ENCODE measurements around the gene ZDHHC19. TPM values are rescaled to one million over a fixed set of nuclear protein-coding genes. Genes with fewer than 3 reads are reported as not detected.
"Not testable (repeated sequence)": the region's sequence is repeated elsewhere in the genome, so short reads cannot be mapped to it uniquely, and the experiment has no call there.

Gene ZDHHC19
- not detected in 2 replicates for total RNA-seq (2014; rRNA removed; shearing (Covaris generic))

GRCh38 chr3:196210673-196211556, at the start of gene ZDHHC19:
TSS of gene ZDHHC19 (minus strand) at chr3:196211400. CDS start at chr3:196211315, 85 bp downstream.
- no peak for DNase-seq (ENCODE audit: low spot score)

DNA sequence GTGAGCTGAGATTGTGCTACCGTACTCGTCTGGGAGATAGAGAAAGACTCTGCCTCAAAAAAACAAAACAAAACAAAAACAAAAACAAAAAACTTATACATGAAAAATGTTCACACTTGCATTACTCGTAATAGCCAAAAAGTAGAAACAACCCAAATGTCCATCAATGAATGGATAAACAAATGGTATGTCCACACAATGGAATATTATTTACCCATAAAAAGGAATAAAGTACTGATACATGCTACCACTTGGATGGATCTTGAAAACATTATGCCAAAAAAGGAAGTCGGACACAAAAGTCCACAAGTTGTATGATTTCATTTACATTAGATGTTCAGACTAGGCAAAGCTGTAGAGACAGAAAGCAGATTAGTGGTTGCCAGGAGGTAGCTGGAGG, 49.6 kb upstream of the ZDHHC19 start:
- DNase-seq (ENCODE audit: low spot score) = no peak

GRCh38 chr3:196255776-196256175, 44.6 kb upstream of the ZDHHC19 start:
- no peak for DNase-seq (ENCODE audit: low spot score)

GRCh38 chr3:196254376-196255283, 43.4 kb upstream of the ZDHHC19 start:
- DNase-seq (ENCODE audit: low spot score) = no peak

GRCh38 chr3:196251918-196252317, 40.7 kb upstream of the ZDHHC19 start:
- DNase-seq (ENCODE audit: low spot score) = no peak

DNA sequence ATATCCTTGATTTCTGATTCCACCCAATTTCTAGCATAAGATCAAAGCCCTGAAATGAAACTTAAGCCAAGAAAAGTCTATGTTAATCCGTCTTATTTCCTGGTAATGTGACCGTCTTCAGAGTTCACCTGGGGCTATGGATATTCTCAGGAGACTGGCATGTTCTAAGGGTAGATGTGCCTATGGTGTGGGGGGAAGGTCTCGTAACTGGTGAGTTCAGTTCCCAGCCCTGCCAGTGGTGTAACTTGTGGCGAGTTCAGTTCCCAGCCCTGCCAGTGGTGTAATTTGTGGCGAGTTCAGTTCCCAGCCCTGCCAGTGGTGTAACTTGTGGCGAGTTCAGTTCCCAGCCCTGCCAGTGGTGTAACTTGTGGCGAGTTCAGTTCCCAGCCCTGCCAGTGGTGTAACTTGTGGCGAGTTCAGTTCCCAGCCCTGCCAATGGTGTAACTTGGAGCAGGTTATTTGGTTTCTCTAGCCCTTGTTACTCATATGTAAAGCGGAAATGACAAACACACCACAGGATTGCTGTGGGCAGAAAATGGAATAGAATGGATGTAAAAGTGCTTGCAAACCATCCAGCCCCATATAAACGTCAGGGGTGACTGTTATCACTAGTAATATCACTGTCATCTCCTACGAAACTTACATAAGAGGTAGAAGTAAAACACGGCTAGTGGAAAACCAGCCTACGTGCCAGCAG, 35.6 kb upstream of the ZDHHC19 start:
- DNase-seq (ENCODE audit: low spot score) = peak; percentile 85

- not testable (repeated sequence) for DNase-seq (ENCODE audit: low spot score)
Measured at GRCh38 chr3:196244166-196244565, 33.0 kb upstream of the ZDHHC19 start.

DNA sequence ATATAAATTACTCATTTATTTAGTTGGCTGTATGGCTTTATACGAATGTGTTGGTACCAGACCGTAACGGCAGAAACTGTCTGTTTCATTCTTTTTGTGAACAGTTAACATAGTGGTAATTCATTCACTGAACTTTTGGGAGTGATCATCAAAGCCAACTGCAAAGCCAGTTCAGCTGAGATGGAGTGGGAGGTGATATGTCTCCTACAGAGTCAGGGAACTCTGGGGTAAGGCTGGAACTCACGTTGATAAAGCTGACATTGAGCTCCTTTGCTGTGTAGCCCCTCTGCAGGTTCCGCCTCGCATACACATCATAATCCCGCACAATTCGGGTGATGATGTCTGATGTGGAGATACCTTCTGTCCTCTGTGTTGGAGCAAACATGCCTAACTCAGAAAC, 30.5 kb upstream of the ZDHHC19 start:
- DNase-seq (ENCODE audit: low spot score) = no peak

- DNase-seq (ENCODE audit: low spot score) = no peak
Measured at GRCh38 chr3:196240424-196240823, 29.2 kb upstream of the ZDHHC19 start.

- DNase-seq (ENCODE audit: low spot score) = no peak
Measured at GRCh38 chr3:196238612-196239560, 27.7 kb upstream of the ZDHHC19 start.

- no peak for DNase-seq (ENCODE audit: low spot score)
Measured at GRCh38 chr3:196237203-196237602, 26.0 kb upstream of the ZDHHC19 start.

DNA sequence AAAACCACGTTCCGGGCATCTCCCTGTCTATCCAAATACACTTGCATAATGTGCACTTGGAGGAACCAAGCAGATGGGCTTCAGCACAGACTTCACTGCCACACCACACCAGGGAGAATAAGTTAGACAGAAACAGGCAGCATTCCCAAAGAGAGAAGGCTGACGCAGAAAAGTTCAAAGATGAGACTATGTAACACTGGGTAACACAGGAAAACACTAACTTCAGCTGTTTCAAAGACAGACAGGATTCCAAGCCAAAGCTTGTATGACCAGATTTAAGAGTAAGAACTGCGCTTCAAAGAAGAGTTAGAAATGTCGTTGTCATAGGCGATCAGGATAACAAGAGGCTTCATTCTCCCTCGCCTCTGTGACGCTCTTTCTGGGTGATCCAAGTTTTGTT, 25.0 kb upstream of the ZDHHC19 start:
- no peak for DNase-seq (ENCODE audit: low spot score)

DNA sequence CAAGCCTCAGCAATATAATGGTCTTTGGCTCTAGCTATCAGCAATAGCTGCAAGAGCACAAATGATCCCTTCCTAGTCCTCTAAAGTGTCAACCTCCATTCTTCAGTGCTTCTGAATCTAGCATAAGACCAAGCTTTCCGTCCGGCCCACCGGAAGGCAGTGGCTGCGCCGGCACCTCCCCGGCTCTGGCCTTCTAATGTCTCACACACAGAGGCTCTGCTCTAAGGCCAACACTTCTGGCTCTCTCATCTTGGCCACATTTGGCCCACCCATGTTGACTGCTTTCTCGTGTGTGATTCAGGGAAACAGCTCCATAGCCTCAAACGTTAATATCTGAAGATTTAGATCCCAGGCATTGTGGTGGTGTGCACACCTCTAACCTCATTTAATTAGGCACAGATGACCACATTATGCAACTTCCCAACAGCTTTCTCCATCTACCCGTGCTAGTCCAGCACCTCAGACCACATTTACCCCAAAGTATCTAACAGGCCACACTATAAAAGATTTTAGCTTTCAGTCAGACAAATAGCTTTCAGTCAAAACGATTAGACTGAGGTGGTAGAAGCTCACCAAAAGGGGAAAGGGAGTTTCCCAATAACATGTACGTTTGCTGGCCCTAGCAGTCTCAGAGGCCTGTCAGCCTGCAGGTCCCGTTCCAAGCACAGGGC, 24.4 kb upstream of the ZDHHC19 start:
- DNase-seq (ENCODE audit: low spot score) = no peak

DNA sequence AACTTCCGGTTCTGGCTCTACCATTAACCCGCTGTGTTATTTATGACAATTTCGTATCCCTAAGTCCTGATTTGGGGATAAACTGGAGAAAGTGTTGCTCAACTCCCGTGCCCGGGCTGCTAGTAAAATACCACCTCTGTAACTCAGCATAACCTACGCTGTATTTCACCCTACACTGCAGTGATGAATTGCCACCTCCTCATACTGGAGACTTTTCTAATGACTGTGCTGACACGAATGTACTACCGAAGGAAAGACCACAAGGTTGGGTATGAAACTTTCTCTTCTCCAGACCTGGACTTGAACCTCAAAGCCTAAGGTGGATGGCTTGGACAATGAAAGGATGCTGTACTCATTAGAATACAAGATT, 21.7 kb upstream of the ZDHHC19 start:
- no peak for DNase-seq (ENCODE audit: low spot score)

- no peak for DNase-seq (ENCODE audit: low spot score)
Measured at GRCh38 chr3:196232154-196232881, 21.1 kb upstream of the ZDHHC19 start.

DNA sequence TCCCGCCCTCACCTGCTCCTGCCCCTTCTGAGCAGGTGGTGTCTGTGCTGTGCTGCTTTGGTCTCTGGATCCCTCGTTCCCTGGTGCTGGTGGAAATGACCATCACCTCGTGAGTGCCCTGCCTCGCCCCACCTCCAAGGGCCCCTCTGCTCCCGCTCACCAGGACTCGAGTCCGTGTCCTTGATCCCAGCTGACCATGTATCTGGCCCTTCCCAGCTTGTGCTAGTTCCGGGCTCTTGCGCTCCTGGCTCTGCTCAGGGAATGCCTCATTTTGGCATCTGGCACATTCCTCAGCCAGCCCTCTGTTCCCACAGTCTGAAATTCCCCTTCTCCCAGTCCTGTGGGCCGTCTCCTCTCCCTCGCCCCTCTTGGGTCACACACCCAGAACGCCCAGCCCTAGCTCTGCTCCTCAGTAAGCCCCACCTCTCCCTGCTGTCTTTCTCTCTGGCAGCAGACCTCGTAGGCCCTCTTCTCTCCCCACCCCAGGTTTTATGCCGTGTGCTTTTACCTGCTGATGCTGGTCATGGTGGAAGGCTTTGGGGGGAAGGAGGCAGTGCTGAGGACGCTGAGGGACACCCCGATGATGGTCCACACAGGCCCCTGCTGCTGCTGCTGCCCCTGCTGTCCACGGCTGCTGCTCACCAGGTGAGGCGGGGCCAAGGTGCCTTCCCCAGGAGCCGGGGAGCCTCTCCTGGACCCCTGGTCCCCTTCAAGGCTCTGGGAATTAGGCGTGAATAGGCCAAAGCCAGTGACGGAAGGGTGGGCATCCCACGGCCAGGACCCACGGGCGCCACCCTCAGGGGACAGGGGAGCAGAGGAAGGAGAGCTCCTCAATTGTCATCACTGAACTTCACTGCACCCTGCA, 16.7 kb upstream of the ZDHHC19 start:
- no peak for DNase-seq (ENCODE audit: low spot score)

DNA sequence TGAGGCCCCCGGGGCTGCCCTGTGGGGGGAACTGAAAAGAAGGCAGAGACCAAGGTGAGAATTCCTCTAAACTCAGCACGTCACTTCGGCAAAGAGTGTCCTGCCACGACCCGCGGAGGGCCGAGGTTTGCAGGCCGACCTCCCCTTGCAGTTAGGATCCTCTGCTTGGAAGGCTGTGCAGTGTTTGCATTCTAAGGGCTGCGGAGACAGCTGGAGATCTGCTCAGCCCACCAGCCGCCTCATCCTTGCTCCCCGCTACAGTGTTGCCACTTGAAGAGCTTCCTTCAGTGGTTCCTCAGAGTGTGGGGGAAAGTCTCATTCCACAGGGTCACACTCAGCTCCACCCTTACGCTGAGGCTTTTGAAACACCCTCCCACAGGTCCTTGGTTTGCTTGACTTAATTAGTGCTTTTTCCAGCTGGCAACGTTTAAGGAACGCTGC, 15.9 kb upstream of the ZDHHC19 start:
- DNase-seq (ENCODE audit: low spot score) = no peak

GRCh38 chr3:196225763-196226364, 14.7 kb upstream of the ZDHHC19 start:
- DNase-seq (ENCODE audit: low spot score) = no peak
